Duodenal mucosa (tissue), 2 donors: Measurements from ENCODE around the gene SDK1.

Experiments used
- H3K27ac ChIP-seq: one replicate; pipeline ENCODE4 v1.7.0; 2013; ENCODE audit warnings: low read depth, low read length
- H3K27me3 ChIP-seq, 2 donors: one replicate each; pipeline ENCODE4 v1.7.0; 2013; ENCODE audit warnings: low read length in 2 of 2, control low read depth in 1 of 2; ENCODE audit not compliant: insufficient read depth in 2 of 2, control insufficient read depth in 1 of 2
- H3K36me3 ChIP-seq, 2 donors: one replicate each; pipeline ENCODE4 v1.7.0; 2013; ENCODE audit warnings: low read length in 2 of 2, control low read depth in 1 of 2; ENCODE audit not compliant: insufficient read depth in 2 of 2, control insufficient read depth in 1 of 2
- H3K4me1 ChIP-seq, 2 donors: one replicate each; pipeline ENCODE4 v1.7.0; 2013; ENCODE audit warnings: low read length in 2 of 2, control low read depth in 1 of 2; ENCODE audit not compliant: insufficient read depth in 2 of 2, control insufficient read depth in 1 of 2
- H3K4me3 ChIP-seq, 2 donors: one replicate each; pipeline ENCODE4 v1.7.0; 2013; ENCODE audit warnings: low read length in 2 of 2, low read depth in 1 of 2
- H3K9ac ChIP-seq, 2 donors: one replicate each; pipeline ENCODE4 v1.7.0; 2013; ENCODE audit warnings: low read length in 2 of 2, low read depth in 1 of 2
- H3K9me3 ChIP-seq, 2 donors: one replicate each; pipeline ENCODE4 v1.7.0; 2013; ENCODE audit warnings: low read length in 2 of 2, control low read depth in 1 of 2; ENCODE audit not compliant: control insufficient read depth in 1 of 2

The SDK1 gene

DNA sequence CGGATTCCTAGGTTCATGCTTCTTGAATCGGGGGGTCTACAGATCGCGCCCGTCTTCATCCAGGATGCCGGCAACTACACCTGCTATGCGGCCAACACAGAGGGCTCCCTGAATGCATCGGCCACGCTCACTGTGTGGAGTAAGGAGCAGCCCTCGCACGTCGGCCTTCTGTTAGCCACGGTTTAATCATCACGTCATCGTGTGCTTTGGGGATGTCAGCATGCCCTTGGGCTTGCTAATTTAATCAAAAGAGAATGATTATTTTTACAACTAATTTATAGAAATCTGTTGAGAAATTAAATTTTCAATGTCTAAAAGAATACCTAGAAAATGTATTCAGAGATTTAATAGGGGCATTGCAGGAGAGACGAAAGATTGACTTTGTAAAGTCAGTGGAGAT lies 668.2 kb downstream of the SDK1 start:
- H3K9me3 ChIP-seq, result no peaks in the 10 kb centered on the region

GRCh38 chr7:3971323-3971722 lies 670.3 kb downstream of the SDK1 start:
- Histone ChIP-seq H3K4me3 (no peak overlapping the region), H3K27ac (no peak overlapping the region), H3K36me3 (no peaks in the 10 kb centered on the region), H3K27me3 (no peaks in the 10 kb centered on the region), H3K4me1 (no peaks in the 10 kb centered on the region), H3K9ac (no peak overlapping the region), H3K9me3 (no peaks in the 10 kb centered on the region)

More for the DNA sequence above, 668.2 kb downstream of the SDK1 start:
- Histone ChIP-seq H3K4me3 (no peak overlapping the region), H3K27me3 (no peaks in the 10 kb centered on the region), H3K27ac (no peak overlapping the region), H3K4me1 (no peaks in the 10 kb centered on the region), H3K36me3 (no peaks in the 10 kb centered on the region), H3K9ac (no peak overlapping the region)

DNA sequence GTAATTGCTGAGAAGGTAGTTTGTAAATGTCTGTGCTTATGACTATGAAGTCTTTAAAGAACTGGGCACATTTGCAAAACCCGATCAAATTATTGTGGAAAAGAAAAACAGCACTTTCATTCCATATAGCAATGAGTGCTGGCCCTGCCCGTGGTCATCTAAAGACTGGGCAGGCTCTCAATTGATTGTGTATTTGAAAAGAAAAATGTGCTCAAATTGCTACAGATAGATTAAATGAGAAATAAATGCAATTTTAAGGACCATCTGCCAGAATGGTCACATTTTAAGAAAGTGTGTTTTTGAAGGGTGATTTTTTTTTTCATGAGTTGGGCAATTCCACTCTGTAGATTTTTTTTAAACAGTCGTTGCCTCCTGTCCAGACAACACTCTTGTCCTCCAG lies 672.2 kb downstream of the SDK1 start:
- Histone ChIP-seq H3K4me3 (no peak overlapping the region), H3K4me1 (no peaks in the 10 kb centered on the region), H3K36me3 (no peaks in the 10 kb centered on the region), H3K9me3 (no peaks in the 10 kb centered on the region), H3K27ac (no peak overlapping the region), H3K9ac (no peak overlapping the region), H3K27me3 (no peaks in the 10 kb centered on the region)

GRCh38 chr7:3974329-3974728 lies 673.3 kb downstream of the SDK1 start:
- no peaks in the 10 kb centered on the region for H3K27me3 ChIP-seq
- no peak overlapping the region for H3K4me3 ChIP-seq
- H3K9me3 ChIP-seq, result no peaks in the 10 kb centered on the region
- no peaks in the 10 kb centered on the region for H3K4me1 ChIP-seq
- no peak overlapping the region for H3K9ac ChIP-seq
- no peaks in the 10 kb centered on the region for H3K36me3 ChIP-seq
- no peak overlapping the region for H3K27ac ChIP-seq

- H3K36me3 ChIP-seq, result no peaks in the 10 kb centered on the region
- no peaks in the 10 kb centered on the region for H3K27me3 ChIP-seq
- no peaks in the 10 kb centered on the region for H3K9me3 ChIP-seq
- H3K4me3 ChIP-seq, result no peak overlapping the region
- H3K4me1 ChIP-seq, result no peaks in the 10 kb centered on the region
- no peak overlapping the region for H3K9ac ChIP-seq
- no peak overlapping the region for H3K27ac ChIP-seq
Measured at GRCh38 chr7:3975371-3975770, 674.3 kb downstream of the SDK1 start.

DNA sequence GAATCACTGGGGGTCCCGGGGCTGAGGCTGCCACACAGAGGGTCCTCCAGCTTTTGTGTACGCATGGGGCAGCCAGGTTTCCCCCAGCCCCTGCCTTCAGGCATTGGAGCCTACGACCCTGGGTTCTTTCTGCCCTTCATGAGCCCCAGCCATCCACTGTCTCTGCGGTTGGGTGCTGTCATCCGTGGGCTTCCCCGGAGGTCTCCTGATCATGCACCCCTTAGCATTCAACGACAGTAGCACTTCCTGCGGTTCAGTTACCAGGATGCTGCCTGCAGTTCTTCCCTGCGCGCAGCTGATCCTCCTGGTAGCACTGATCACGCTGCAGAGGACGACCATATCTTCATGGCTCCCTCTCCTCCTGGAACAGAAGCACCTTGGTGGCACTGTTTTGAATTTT lies 676.3 kb downstream of the SDK1 start:
- Histone ChIP-seq H3K4me3 (no peak overlapping the region), H3K27me3 (no peaks in the 10 kb centered on the region), H3K27ac (no peak overlapping the region), H3K9ac (no peak overlapping the region), H3K4me1 (no peaks in the 10 kb centered on the region), H3K36me3 (no peaks in the 10 kb centered on the region), H3K9me3 (no peaks in the 10 kb centered on the region)

DNA sequence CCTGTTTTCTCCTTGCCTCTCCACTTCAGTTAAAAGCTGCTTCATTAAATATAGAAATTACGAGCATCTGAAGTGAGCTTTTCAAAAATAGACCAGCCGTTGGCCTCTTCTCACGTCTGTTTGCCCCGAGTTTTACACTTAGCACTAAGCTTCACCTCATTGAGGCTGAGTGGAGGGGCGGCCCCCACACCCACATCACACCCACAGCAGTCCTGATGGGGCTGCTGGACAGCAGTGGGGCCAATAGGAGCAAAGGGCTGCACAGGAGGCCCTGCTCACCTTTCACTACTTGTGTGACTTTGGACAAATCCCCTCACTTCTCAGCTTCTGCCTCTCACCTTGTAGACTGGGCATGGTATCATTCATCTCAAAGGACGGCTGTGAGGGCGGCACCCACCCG lies 677.8 kb downstream of the SDK1 start:
- no peak overlapping the region for H3K4me3 ChIP-seq
- no peaks in the 10 kb centered on the region for H3K27me3 ChIP-seq
- no peaks in the 10 kb centered on the region for H3K4me1 ChIP-seq
- no peak overlapping the region for H3K27ac ChIP-seq
- no peaks in the 10 kb centered on the region for H3K9me3 ChIP-seq
- no peak overlapping the region for H3K9ac ChIP-seq
- no peaks in the 10 kb centered on the region for H3K36me3 ChIP-seq

- no peaks in the 10 kb centered on the region for H3K27me3 ChIP-seq
- no peak overlapping the region for H3K27ac ChIP-seq
- no peaks in the 10 kb centered on the region for H3K36me3 ChIP-seq
- H3K4me1 ChIP-seq, result no peaks in the 10 kb centered on the region
- no peak overlapping the region for H3K9ac ChIP-seq
- no peaks in the 10 kb centered on the region for H3K9me3 ChIP-seq
- no peak overlapping the region for H3K4me3 ChIP-seq
Measured at GRCh38 chr7:3979611-3980299, 678.7 kb downstream of the SDK1 start.

DNA sequence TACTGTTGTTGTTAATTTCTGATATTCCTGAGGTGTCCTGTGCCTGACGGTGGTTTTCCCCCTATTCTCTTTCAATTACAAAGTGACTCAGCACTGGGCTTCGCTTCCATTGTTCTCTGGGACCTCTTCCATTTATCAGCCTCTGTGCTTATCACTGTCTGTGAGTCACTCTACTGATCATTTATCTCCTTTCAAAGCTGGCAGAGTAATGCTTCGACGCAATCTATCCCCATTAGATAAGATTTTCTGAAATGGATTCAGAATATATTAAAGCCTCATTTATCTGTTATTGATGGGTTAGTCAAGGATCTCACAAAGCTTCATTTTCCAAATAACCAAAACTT lies 679.2 kb downstream of the SDK1 start:
- H3K27ac ChIP-seq, result no peak overlapping the region
- H3K9me3 ChIP-seq, result no peaks in the 10 kb centered on the region
- no peaks in the 10 kb centered on the region for H3K4me1 ChIP-seq
- no peak overlapping the region for H3K9ac ChIP-seq
- peaks cover 0 to 2% of the 10 kb centered on the region in 2 donors for H3K36me3 ChIP-seq
- no peak overlapping the region for H3K4me3 ChIP-seq
- no peaks in the 10 kb centered on the region for H3K27me3 ChIP-seq

- Histone ChIP-seq H3K27ac (no peak overlapping the region), H3K4me1 (no peaks in the 10 kb centered on the region)
Measured at GRCh38 chr7:3981281-3981680, 680.2 kb downstream of the SDK1 start.

GRCh38 chr7:3984456-3984855 lies 683.4 kb downstream of the SDK1 start:
- Histone ChIP-seq H3K4me3 (no peak overlapping the region), H3K9me3 (no peaks in the 10 kb centered on the region), H3K27ac (no peak overlapping the region), H3K27me3 (no peaks in the 10 kb centered on the region), H3K4me1 (no peaks in the 10 kb centered on the region), H3K36me3 (peaks cover 0 to 2% of the 10 kb centered on the region in 2 donors), H3K9ac (no peak overlapping the region)

More at GRCh38 chr7:3981281-3981680, 680.2 kb downstream of the SDK1 start:
- Histone ChIP-seq H3K9me3 (no peaks in the 10 kb centered on the region), H3K9ac (no peak overlapping the region), H3K27me3 (no peaks in the 10 kb centered on the region), H3K4me3 (no peak overlapping the region), H3K36me3 (peaks cover 0 to 2% of the 10 kb centered on the region in 2 donors)
